ENCODE measurements around the gene FAM210A.

- TF ChIP-seq POLR2A (IDR thresholded peaks at IDR 0.05), result no peak
- TF ChIP-seq CTCF (IDR thresholded peaks at IDR 0.05), result no peak
Observed at GRCh38 chr18:13642440-13642827, 83.9 kb downstream of the FAM210A start.

All from prostate gland (tissue), 2 donors.